Central memory CD8-positive, alpha-beta T cell (primary cell): Measurements from ENCODE around the gene RAD54L.
"Not testable (repeated sequence)": the region's sequence is repeated elsewhere in the genome, so short reads cannot be mapped to it uniquely, and the experiment has no call there.

Experiments
- ATAC-seq: fragments of 150-1000 bp; cut with Tn5 transposase; replicated peaks from 2 replicates; pipeline ENCODE4 v1.10.0; 2022; ENCODE audit warnings: mild to moderate bottlenecking, moderate FRiP score, moderate number of reproducible peaks; ENCODE audit not compliant: poor library complexity, severe bottlenecking; ENCODE audit errors: extremely low read depth
- DNase-seq, 2 donors: peaks; one replicate each; pipeline ENCODE4 v3.0.0; 2021; ENCODE audit warnings: low spot score in 2 of 2
- H3K27ac Mint-ChIP-seq: one replicate; pipeline ENCODE4 v1.8.0; 2022; ENCODE audit warnings: low read depth, mild to moderate bottlenecking, moderate library complexity, mixed read lengths
- H3K27me3 Mint-ChIP-seq: one replicate; pipeline ENCODE4 v1.8.0; 2022; ENCODE audit warnings: mixed read lengths
- H3K36me3 Mint-ChIP-seq: one replicate; pipeline ENCODE4 v1.8.0; 2022; ENCODE audit warnings: mild to moderate bottlenecking, moderate library complexity, mixed read lengths; ENCODE audit not compliant: insufficient read depth
- H3K4me1 Mint-ChIP-seq: one replicate; pipeline ENCODE4 v1.8.0; 2022; ENCODE audit warnings: mixed read lengths
- H3K4me3 Mint-ChIP-seq: one replicate; pipeline ENCODE4 v1.8.0; 2022; ENCODE audit warnings: mild to moderate bottlenecking, moderate library complexity, mixed read lengths
- H3K9me3 Mint-ChIP-seq: one replicate; pipeline ENCODE4 v1.8.0; 2022; ENCODE audit warnings: mixed read lengths

RAD54L gene

DNA sequence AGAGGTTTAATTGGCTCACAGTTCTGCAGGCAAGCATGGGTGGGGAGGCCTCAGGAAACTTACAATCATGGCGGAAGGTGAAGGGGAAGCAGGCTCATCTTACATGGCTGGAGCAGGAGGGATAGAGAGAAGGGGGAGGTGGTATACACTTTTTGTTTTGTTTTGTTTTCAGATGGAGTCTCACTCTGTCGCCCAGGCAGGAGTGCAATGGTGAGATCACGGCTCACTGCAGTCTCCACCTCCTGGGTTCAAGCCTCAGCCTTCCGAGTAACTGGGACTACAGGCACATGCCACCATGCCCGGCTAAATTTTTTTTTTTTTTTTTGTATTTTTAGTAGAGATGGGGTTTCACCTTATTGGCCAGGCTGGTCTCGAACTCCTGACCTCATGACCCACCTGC, 74.6 kb downstream of the RAD54L start:
- not testable (repeated sequence) for H3K36me3 Mint-ChIP-seq, ATAC-seq, H3K9me3 Mint-ChIP-seq, H3K27ac Mint-ChIP-seq, H3K27me3 Mint-ChIP-seq, DNase-seq, H3K4me1 Mint-ChIP-seq, H3K4me3 Mint-ChIP-seq

DNA sequence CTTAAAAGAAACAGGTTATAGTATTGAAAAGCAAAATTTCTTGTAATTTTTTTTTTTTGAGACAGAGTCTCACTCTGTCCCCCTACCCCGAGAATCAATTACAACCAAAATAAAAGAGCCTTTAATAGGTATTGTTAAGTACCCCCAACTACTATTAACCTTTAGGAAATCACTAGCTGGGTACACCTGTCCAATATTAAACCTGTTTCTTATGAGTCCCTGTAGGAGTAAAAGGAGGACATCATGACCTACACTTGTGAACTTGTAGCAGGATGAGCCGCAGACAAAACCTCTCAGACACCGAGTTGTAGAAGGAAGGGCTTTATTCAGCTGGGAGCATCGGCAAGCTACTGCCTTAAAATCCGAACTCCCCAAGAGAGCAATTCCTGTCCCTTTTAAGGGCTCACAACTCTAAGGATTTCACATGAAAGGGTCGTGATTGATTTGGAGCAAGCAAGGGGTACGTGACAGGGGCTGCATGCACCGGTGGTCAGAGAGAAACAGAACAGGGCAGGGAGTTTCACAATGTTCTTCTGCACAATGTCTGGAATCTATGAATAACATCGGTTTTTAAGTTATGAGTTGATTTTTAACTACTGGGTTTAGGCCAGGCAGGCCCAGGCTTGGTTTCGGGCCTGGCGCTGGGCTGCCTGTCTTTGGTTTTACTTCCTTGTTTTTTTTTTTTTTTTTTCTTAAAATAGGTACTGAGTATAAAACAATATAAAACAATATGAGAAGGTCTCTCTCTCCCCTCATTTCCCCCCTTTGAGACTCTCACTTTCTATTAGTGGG, 77.9 kb downstream of the RAD54L start:
- ATAC-seq, H3K9me3 Mint-ChIP-seq, H3K4me3 Mint-ChIP-seq, H3K27me3 Mint-ChIP-seq, H3K36me3 Mint-ChIP-seq, H3K27ac Mint-ChIP-seq, H3K4me1 Mint-ChIP-seq, DNase-seq: not testable (repeated sequence)
